HG02759 (cell line): ENCODE data around the gene GARNL3.

Experiments used
- ATAC-seq: cut with Tn5 transposase; IDR thresholded peaks from one replicate; pipeline ENCODE4 v1.9.1; 2021; ENCODE audit warnings: mild to moderate bottlenecking, moderate library complexity; ENCODE audit not compliant: unreplicated experiment

Gene GARNL3

DNA sequence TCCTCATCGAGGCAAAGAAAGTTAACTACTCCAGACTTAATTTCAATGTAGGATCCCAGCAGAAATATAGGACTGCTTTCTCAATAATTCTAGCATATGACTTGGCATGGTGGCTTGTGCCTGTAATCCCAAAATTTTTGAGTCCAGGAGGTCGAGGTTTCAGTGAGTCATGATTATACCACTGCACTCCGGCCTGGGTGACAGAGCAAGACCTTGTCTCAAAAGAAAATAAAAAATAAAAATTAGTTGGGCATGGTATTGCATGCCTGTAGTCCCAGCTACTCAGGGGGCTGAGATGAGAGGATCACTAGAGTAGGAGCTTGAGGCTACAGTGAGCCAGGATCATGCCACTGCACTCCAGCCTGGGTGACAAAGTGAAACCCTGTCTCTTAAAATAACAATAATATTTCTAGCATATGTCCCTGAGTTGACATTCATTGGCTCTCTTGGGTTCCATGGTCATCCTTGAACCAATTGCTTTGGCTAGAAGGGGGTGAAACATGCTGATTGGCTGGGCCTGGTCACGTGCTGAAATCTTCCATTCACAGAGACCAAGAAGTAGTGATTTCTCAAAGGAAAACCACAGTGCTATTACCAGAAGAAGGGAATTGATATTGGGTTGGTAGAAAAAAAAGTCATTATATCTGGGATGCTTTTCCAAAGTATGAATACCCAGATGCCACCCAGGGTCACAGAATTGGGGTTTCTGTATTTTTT is 31.6 kb upstream of the GARNL3 start:
- no peak for ATAC-seq

GRCh38 chr9:127233550-127233949 is 31.0 kb upstream of the GARNL3 start:
- no peak for ATAC-seq

GRCh38 chr9:127233989-127234388 is 30.6 kb upstream of the GARNL3 start:
- ATAC-seq: no peak

DNA sequence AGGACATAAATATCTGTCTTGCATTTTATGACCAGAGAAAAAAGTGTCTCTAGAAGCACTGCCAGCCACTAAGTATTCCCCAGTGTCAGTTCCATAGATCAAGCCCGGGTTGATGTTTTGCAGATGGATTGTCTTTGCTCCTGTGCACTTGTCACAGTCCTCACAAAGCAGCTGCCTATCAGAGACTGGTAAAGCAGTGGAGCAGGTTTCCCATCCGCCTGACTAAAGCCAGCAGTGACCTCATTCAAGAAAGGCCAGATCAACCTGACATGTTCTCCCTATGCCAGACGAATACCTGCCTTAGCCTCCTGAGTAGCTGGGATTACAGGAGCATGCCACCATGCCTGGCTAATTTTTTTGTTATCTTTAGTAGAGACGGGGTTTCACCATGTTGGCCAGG is 26.8 kb upstream of the GARNL3 start:
- ATAC-seq: no peak

DNA sequence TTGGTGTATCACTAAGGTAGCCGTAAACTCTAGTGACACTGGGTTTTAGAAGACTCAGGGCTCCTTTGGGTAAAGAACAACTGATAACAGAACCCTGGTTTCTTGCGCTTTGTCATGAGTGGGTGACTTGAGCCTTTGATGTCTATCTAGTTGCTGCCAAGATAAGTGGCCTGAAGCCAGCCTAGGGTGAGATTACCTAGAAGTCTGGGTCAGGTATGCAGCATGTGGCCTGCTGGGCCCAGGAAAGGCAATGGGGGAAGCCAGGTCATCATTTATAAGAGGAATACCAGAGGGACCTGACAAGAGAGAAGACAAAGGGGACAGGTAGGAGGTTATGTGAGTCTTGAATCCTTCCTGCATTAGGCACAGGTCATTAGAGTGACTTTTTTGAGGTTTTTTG is 23.2 kb upstream of the GARNL3 start:
- no peak for ATAC-seq

- peak; percentile 100 for ATAC-seq
Observed at GRCh38 chr9:127244609-127245601, 19.7 kb upstream of the GARNL3 start.

DNA sequence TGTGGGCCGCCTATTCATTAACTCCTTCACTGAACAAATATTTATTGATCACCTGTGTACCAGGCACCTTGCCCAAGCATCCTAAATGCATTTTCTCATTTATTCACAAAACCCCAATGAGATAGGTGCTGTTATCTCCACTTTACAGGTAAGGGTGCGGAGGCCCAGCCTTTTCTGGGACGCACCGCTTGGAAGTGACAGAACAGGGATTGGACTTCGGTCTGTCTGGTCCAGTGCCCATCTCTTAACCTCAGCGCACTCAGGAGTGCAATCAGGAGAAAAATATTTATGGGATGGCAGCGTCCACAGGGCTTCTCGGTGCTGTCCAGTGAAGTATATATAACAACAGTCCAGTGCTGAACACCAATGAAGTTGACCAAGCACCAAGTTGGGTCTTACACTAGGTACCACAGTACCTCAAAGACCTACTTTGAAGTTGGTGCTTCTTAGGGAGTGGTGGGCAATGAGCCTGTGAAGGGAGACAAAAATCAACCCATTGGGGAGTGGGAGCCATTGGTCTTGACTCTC is 18.9 kb upstream of the GARNL3 start:
- ATAC-seq: no peak

DNA sequence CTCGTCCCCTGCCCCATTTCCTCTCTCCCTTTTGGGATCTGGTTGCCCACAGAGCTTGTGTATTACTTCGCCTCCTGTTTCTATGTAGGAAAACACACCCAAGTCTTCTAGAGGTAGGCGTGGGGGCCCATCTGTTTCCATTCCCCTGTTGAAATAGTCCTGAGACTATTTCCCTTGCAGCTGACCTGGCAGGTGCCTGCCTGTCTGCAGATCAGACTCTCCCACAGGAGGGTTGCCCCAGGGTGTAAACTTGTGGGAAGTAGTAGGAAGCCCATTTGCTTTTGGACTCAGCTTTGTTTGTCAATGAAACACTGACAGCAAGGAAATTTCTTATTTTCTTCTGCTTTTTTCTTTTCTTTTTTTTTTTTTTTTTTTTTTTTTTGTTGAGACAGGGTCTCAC is 16.3 kb upstream of the GARNL3 start:
- ATAC-seq: no peak

DNA sequence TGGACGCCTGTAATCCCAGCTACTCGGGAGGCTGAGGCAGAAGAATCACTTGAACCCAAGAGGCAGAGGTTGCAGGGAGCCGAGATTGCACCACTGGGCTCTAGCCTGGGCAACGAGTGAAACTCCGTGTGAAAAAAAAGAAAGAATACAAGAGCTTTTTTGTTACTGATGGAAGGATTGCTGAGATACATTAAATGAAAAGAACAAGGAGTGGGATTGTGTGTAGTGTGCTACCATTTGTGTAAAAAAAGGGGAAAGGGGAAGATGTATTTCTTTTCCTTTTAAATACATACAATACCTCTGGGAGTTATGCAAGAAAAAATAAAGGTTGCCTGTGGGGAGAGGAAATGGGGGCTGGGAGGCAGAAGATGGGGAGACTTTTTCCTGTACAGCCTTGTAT is 14.7 kb upstream of the GARNL3 start:
- no peak for ATAC-seq

- ATAC-seq: no peak
Observed at GRCh38 chr9:127250896-127251391, 13.6 kb upstream of the GARNL3 start.

GRCh38 chr9:127252410-127253318 is 11.9 kb upstream of the GARNL3 start:
- no peak for ATAC-seq

DNA sequence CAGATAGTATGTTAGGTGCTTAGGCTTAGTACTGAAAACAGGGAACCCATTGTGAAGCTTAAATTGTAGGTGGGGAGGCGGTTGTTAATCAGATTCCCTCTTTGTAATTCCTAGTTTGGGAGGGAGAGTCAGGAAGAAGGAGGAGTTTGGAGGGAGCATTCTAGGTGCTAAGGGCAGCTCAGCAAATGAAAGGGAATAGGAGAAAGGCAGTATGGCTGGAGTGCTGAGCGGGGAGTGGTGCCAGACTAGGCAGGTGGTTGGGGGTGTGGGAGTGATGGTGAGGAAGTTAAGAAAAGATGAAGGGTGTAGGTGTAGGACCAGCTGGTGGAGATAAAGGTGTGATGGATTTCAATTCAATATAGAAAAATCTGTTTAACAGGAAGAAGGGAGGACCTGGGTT is 11.1 kb upstream of the GARNL3 start:
- no peak for ATAC-seq

DNA sequence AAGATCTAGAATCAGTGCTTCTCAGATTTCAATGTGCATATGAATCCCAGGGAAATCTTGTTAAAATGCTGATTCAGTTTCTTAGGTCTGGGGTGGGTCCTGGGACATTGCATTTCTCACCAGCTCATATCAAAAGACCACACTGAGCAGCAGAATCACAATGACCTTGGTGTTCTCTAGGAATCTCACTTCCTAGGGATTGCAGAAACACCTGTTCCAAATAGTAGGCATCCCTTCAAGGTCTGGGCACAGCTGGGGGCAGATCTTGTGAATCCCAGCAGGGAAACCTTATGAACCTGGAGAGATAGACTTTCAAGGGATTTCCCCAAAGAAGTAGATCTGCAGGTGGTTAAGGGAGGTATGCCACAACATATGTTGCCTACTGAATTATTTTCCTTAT is 8.9 kb upstream of the GARNL3 start:
- no peak for ATAC-seq

DNA sequence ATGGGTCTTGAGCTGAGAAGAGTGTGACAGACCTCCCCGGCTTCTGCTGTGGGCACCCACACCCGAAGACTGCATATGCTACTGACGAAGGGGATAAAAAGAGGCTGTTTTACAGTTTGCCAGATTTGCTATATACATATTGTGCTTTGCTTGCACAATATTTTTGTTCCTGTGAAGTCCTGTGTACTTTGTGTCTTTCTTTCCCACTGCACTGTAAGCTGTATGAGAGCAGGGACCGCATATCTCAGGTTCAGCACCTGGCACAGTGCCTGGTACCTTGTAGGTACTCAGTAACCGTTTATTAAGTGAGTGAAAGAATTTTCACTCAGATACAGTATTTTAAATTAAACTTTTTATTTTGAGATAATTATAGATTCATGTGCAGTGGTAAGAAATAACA is 8.2 kb upstream of the GARNL3 start:
- ATAC-seq: no peak

DNA sequence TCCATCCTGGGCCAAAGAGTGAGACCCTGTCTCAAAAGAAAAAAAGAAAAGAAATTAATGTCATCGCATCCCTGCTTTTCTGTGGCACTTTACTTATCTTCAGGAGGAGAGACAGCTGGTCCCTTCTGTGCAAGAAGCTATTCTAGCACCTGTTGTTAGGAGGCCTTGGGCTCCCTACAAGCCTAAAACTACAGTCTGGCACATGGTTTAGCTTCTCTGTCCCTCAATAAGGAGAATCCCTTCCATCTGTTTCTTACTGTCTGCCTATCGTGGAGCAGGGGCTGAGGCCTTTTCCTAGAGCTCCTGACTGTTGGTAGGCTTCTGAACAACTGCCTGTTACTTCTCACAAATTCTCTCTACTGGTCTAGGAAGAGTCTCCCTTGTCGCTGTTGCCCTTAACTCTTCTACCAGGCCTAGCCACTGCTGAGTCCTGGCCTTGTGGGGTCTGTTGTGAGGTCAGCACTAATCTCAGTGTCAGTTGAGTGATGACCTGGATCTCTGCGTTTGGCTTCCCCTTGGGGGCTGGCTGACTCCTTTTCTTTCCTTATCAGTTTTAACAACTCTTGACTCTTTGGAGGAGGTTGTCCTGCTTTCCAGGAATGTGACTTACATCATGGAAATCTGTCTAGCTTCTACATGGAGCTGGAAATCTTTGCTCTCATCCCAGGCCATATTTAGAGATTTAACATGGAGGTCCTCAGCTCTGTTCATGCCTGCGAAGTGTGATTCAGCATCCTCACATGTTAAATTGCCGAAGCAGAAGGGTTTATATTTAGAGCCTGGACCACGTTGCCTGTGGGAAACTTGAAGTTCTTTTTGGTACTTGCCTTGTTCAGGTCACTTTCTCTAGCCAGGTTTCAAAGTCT is 5.7 kb upstream of the GARNL3 start:
- ATAC-seq: no peak

DNA sequence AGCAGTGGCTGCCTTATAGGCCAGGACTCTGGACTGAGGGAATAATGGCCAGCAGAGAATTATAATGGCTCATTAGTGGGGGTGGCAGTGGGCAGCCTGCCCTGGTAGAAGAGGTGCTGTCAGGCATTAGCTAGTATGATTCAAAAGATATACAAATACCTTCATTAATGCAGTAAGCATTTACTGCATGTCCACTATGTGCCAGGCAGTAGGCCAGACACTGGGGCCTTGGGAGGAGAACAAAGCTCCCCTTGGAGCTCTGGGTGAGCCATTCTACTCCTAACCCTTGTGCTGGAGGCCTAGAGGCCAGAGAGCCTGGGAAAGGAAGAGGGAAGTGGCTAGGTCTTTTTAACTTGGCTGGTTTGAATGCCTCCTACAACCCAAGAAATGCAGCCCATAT is 2.0 kb upstream of the GARNL3 start:
- no peak for ATAC-seq

- ATAC-seq: no peak
Observed at GRCh38 chr9:127263237-127263636, 1.3 kb upstream of the GARNL3 start.

- ATAC-seq: no peak
Observed at GRCh38 chr9:127263664-127264063, 910 bp upstream of the GARNL3 start.

DNA sequence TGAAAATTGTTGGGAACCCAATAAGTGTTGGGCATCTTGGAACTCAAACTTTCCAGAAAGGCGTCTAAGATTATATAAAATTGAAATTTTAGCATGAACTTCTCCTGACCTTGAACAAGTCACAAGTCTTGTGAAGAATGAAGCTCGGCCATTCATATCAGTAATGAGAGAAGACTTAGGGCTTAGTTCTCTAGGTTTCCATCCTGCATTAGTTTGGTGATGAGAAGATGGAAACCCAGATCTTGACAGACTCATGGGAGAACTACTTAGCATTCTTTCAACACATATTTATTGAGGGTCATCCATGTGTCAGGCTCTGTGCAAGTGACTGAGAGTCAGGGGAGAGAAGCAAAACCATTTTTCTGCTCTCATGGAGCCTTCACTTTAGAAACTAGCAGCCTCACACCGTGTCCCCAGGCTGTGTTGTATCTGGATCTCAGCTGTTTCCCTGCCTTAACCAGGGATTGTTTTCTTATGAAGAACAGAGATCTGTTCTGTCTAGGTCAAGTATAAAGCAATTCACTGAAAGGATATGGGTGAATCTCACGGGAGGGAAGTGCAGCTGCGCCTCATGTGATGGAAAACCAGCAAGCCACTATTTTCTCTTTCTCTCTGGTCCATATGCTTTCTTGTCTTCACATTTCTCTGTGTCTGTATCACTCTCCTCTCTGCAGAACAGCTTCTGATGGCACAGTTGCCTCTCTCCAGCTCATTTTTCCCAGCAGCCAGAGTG is 3.4 kb downstream of the GARNL3 start:
- no peak for ATAC-seq
